Ovary (tissue), 3 donors: ENCODE measurements around the gene TSPEAR.
"Not testable (repeated sequence)": the region's sequence is repeated elsewhere in the genome, so short reads cannot be mapped to it uniquely, and the experiment has no call there.

ENCODE experiments used
- CTCF ChIP-seq, 3 donors: fragments of 450-650 bp in 2 of 3; fragments of 200-600 bp in 1 of 3; IDR thresholded peaks; one replicate each; pipeline versions ENCODE4 v1.5.1 to v1.8.0; 2016 to 2022; ENCODE audit warnings: antibody characterized with exemption in 3 of 3, mild to moderate bottlenecking in 1 of 3
- POLR2A ChIP-seq: fragments of 450-650 bp; IDR thresholded peaks from one replicate; pipeline ENCODE4 v1.6.1; 2017; ENCODE audit warnings: antibody characterized with exemption, mild to moderate bottlenecking, moderate library complexity
- donor health status: DM: no; HTN: no; CAD: no.

DNA sequence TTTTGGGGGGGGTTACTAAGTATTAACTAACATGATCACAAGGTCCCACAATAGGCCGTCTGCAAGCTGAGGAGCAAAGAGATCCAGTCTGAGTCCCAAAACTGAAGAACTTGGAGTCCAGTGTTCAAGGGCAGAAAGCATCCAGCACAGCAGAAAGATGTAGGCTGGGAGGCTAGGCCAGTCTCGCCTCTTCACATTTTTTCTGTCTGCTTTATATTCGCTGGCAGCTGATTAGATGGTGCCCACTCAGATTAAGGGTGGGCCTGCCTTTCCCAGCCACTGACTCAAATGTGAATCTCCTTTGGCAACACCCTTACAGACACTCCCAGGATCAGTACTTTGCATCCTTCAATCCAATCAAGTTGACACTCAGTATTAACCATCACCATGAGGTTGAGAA, 21.6 kb downstream of the TSPEAR start:
- TF ChIP-seq POLR2A; CTCF (IDR thresholded peaks at IDR 0.05): not testable (repeated sequence)
